GM12878 (cell line): Measurements from ENCODE around the gene SQSTM1. TPM values are rescaled to one million over a fixed set of nuclear protein-coding genes. Genes with fewer than 3 reads are reported as not detected.

Source experiments
- ATAC-seq: fragments of 200-7000 bp; cut with Tn5 transposase; 3 replicates; pipeline ENCODE4 v1.9.1; 2020; ENCODE audit warnings: mild to moderate bottlenecking, moderate library complexity
- BruUV-seq: library from RNA; stranded (reverse); fragments of 400-500 nt; replicated peaks from 2 replicates; lab custom pipeline; 2021; lab: Mats Ljungman, UMichigan
- CTCF ChIA-PET: fragments of 300-600 bp; sonication (Branson Sonifier 250); formaldehyde crosslinking; extraction: SDS; loops from one replicate; lab custom pipeline; 2021; ENCODE audit warnings: inconsistent platforms; lab: Yijun Ruan, JAX
- POLR2A ChIA-PET: fragments of 350-600 bp; formaldehyde crosslinking; extraction: SDS; loops from one replicate; lab custom pipeline; 2021; ENCODE audit warnings: inconsistent platforms; lab: Charles Lee
- RAD21 ChIA-PET: fragments of 300-600 bp; sonication (Branson Sonifier 250); formaldehyde crosslinking; loops from one replicate; lab custom pipeline; 2023; ENCODE audit warnings: antibody characterized with exemption; ENCODE audit not compliant: unreplicated experiment; lab: Charles Lee
- SMC1A ChIA-PET: fragments of 300-600 bp; sonication (Branson Sonifier 250); formaldehyde crosslinking; loops from one replicate; lab custom pipeline; 2023; ENCODE audit not compliant: unreplicated experiment, uncharacterized antibody; lab: Charles Lee
- DNase-seq: peaks from one replicate; pipeline ENCODE4 v3.0.0-alpha.2; 2011; ENCODE audit warnings: low read depth, low spot score
- FAIRE-seq: peaks from 3 replicates; lab custom pipeline; 2011; peaks lifted over from hg19 to GRCh38; lab: Jason Lieb, UNC
- H2AFZ ChIP-seq: 2 replicates; pipeline ENCODE4 v1.6.0; 2011; ENCODE audit warnings: low read depth, low read length, control low read depth; ENCODE audit not compliant: control insufficient read depth
- H3K27ac ChIP-seq: 2 replicates; pipeline ENCODE4 v1.5.1; 2011; ENCODE audit warnings: control low read depth; ENCODE audit not compliant: control insufficient read depth, insufficient read depth
- H3K27me3 ChIP-seq, 2 experiments: replicated peaks in 1 of 2; 2 replicates each; pipeline versions ENCODE4 v1.6.0 to v1.6.1; 2011; ENCODE audit warnings: low read length in 1 of 2; ENCODE audit not compliant: control insufficient read depth in 2 of 2, insufficient read depth in 2 of 2
- H3K36me3 ChIP-seq, 2 experiments: 2 replicates each; pipeline ENCODE4 v1.5.1; 2011; ENCODE audit warnings: low read length in 1 of 2; ENCODE audit not compliant: control insufficient read depth in 2 of 2, insufficient read depth in 2 of 2
- H3K4me1 ChIP-seq: 2 replicates; pipeline ENCODE4 v1.6.1; 2011; ENCODE audit warnings: mild to moderate bottlenecking, low read length, moderate library complexity, mixed read lengths; ENCODE audit not compliant: control insufficient read depth, insufficient read depth
- H3K4me2 ChIP-seq: 2 replicates; pipeline ENCODE4 v1.6.0; 2011; ENCODE audit warnings: control low read depth; ENCODE audit not compliant: control insufficient read depth, insufficient read depth
- H3K4me3 ChIP-seq: fragments of 200-600 bp; sonication (generic); 2 replicates; pipeline ENCODE4 v1.5.1; 2016
- H3K79me2 ChIP-seq: 2 replicates; pipeline ENCODE4 v1.6.0; 2011; ENCODE audit warnings: low read length; ENCODE audit not compliant: control insufficient read depth, insufficient read depth
- H3K9ac ChIP-seq: 2 replicates; pipeline ENCODE4 v1.8.0; 2011; ENCODE audit warnings: low read length, control low read depth, mixed read lengths; ENCODE audit not compliant: control insufficient read depth, insufficient read depth
- H3K9me3 ChIP-seq: replicated peaks from 3 replicates; pipeline ENCODE4 v1.5.1; 2011; ENCODE audit warnings: mild to moderate bottlenecking, low read length; ENCODE audit not compliant: control insufficient read depth, insufficient read depth
- H4K20me1 ChIP-seq: 2 replicates; pipeline ENCODE4 v1.6.0; 2011; ENCODE audit not compliant: control insufficient read depth, insufficient read depth
- CBFB ChIP-seq: IDR thresholded peaks from 2 replicates; pipeline ENCODE4 v1.6.1; 2016; ENCODE audit warnings: antibody characterized with exemption, low read depth
- JUND ChIP-seq: IDR thresholded peaks from 2 replicates; pipeline ENCODE4 v1.6.1; 2012; ENCODE audit warnings: low read depth, mild to moderate bottlenecking, low read length, improper control_type of control experiment, moderate library complexity
- RAD51 ChIP-seq: fragments of 450-650 bp; IDR thresholded peaks from 2 replicates; pipeline ENCODE4 v1.6.1; 2016; ENCODE audit warnings: moderate library complexity, mild to moderate bottlenecking, inconsistent platforms
- STAT3 ChIP-seq: IDR thresholded peaks from 2 replicates; pipeline ENCODE4 v1.6.1; 2011; ENCODE audit warnings: low read depth, low read length, improper control_type of control experiment
- TCF12 ChIP-seq: IDR thresholded peaks from 2 replicates; pipeline ENCODE4 v1.6.1; 2011; ENCODE audit warnings: low read depth, mild to moderate bottlenecking, low read length
- ZNF24 ChIP-seq: fragments of 450-650 bp; IDR thresholded peaks from 2 replicates; pipeline ENCODE4 v1.6.1; 2017; ENCODE audit warnings: antibody characterized with exemption, mild to moderate bottlenecking
- WGBS: methylation state at CpG from one replicate; pipeline ENCODE4 v1.1.6; 2016; ENCODE audit warnings: low lambda C conversion rate; ENCODE audit not compliant: insufficient replicate concordance, insufficient coverage; ENCODE audit errors: missing lambda C conversion rate; 5-methylcytosine and 5-hydroxymethylcytosine counted together
- in situ Hi-C: fragments of 300-500 bp; cut with MboI; formaldehyde crosslinking; loops from 9 replicates; pipeline ENCODE4 v1.14.3; 2018; ENCODE audit warnings: mixed read lengths
- intact Hi-C: fragments of 100-400 bp; cut with micrococcal nuclease; formaldehyde crosslinking; loops from one replicate; pipeline ENCODE4 v1.14.2; 2022; ENCODE audit not compliant: unreplicated experiment
- polyA plus RNA-seq, 11 experiments: library from polyadenylated mRNA; depleted of rRNA in 4 of 11; unstranded in 6 of 11; stranded (reverse) in 5 of 11; fragments of >200 nt; fragmentation: Nextera tagmentation in 4 of 11; fragmentation: Illumina TruSeq in 1 of 11; extraction: Ambion mirVana in 4 of 11; extraction: Trizol in 1 of 11; gene quantifications; 1 replicate in 1 of 11; 2 replicates in 10 of 11; pipeline versions ENCODE4 v1.2.1 to v1.2.3, GENCODE V29; 2011 to 2016; ENCODE audit warnings: inconsistent platforms in 2 of 11, missing spikeins in 2 of 11, low read depth in 1 of 11
- total RNA-seq, 4 experiments: library from RNA; depleted of rRNA in 3 of 4; stranded (reverse); fragments of >200 nt in 3 of 4; fragmentation: Illumina TruSeq in 1 of 4; extraction: Trizol in 1 of 4; gene quantifications; 2 replicates each; pipeline versions ENCODE4 v1.2.1 to v1.2.3, GENCODE V29; 2013 to 2021
- TF ChIP-seq, protein P1 (sequence below): fragments of 450-650 bp; IDR thresholded peaks from 2 replicates; pipeline ENCODE4 v1.6.1; 2017; ENCODE audit warnings: low read depth, mild to moderate bottlenecking, moderate library complexity
- TF ChIP-seq, protein P2 (sequence below): IDR thresholded peaks from 2 replicates; pipeline ENCODE4 v1.6.1; 2011; ENCODE audit warnings: low read depth, low read length, improper control_type of control experiment, borderline replicate concordance

SQSTM1 gene
- total and polyA plus RNA-seq, 10 of the 15 experiments (the other 5 are each of a cell fraction or from before 2014, with no cell fraction given), result 6.3 to 138 (median 62.1) TPM

DNA sequence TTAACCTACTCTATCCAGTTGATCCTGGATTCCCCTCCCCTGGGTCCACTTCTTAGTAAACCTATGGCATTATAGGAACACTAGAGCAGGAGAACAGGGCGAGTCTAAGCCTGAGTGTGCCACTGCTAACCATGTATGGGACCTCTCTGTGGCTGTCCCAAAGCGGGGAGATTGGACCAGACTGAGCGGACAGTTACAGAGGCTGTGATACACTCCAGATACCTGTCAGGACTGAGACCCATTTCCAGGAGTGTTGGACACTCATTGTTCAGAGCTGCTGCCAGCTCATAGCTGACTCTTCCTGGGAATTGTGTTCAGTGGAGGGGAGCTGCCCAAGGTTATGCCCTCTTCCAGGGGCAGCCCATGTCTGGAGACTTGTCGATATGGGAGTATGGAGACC lies 38.9 kb upstream of the SQSTM1 start:
- 94% methylated on average over 4 of the region's 4 CpGs for WGBS
- ChIA-PET RAD21 (no interaction called here), POLR2A (no interaction called here), SMC1A (no interaction called here), CTCF (interaction anchor here (1.0 kb wide), 1 partner anchor 12 kb away, joined by 3 read pairs; the partner anchor contains the start of gene LTC4S)
- Histone ChIP-seq H3K4me2 (no peak overlapping the region), H2AFZ (no peak overlapping the region), H3K4me1 (no peaks in the 10 kb centered on the region), H3K79me2 (no peaks in the 10 kb centered on the region), H3K27ac (no peak overlapping the region), H3K27me3 (no peaks in the 10 kb centered on the region), H3K9me3 (no peaks in the 10 kb centered on the region), H3K9ac (no peak overlapping the region), H4K20me1 (no peaks in the 10 kb centered on the region), H3K36me3 (peaks cover 5 to 9% of the 10 kb centered on the region in 2 experiments; a peak in 2 of 4 replicates), H3K4me3 (no peak overlapping the region)
- in situ Hi-C loops (loop anchor here (25.0 kb wide), 1 partner anchor 305 kb away; no protein-coding TSS in a partner anchor), intact Hi-C loops (no loop called here)
- TF ChIP-seq TCF12 (no peak), CBFB (no peak), ZNF24 (no peak), JUND (no peak), STAT3 (no peak), RAD51 (no peak)
- TF ChIP-seq, protein P1, sequence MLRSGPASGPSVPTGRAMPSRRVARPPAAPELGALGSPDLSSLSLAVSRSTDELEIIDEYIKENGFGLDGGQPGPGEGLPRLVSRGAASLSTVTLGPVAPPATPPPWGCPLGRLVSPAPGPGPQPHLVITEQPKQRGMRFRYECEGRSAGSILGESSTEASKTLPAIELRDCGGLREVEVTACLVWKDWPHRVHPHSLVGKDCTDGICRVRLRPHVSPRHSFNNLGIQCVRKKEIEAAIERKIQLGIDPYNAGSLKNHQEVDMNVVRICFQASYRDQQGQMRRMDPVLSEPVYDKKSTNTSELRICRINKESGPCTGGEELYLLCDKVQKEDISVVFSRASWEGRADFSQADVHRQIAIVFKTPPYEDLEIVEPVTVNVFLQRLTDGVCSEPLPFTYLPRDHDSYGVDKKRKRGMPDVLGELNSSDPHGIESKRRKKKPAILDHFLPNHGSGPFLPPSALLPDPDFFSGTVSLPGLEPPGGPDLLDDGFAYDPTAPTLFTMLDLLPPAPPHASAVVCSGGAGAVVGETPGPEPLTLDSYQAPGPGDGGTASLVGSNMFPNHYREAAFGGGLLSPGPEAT, result no peak
- TF ChIP-seq, protein P2, sequence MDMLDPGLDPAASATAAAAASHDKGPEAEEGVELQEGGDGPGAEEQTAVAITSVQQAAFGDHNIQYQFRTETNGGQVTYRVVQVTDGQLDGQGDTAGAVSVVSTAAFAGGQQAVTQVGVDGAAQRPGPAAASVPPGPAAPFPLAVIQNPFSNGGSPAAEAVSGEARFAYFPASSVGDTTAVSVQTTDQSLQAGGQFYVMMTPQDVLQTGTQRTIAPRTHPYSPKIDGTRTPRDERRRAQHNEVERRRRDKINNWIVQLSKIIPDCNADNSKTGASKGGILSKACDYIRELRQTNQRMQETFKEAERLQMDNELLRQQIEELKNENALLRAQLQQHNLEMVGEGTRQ, result no peak
- ATAC-seq (no peak), FAIRE-seq (no peak), DNase-seq (no peak)
- BruUV-seq, result no TSS peak
